H1 (cell line): ENCODE data around the gene COA1. TPM values are rescaled to one million over a fixed set of nuclear protein-coding genes. Genes with fewer than 3 reads are reported as not detected.

Source experiments
- CTCF ChIA-PET: fragments of 300-600 bp; sonication (Branson Sonifier 250); formaldehyde crosslinking; loops from one replicate; lab custom pipeline; 2021; ENCODE audit not compliant: partially characterized antibody; lab: Charles Lee
- POLR2A ChIA-PET: fragments of 300-600 bp; sonication (Branson Sonifier 250); formaldehyde crosslinking; loops from one replicate; lab custom pipeline; 2021; ENCODE audit warnings: inconsistent platforms; ENCODE audit not compliant: partially characterized antibody; lab: Charles Lee
- DNase-seq, 2 experiments: peaks; one replicate each; pipeline versions ENCODE4 v3.0.0 to v3.0.0-alpha.2; 2010 to 2022; ENCODE audit warnings: low spot score in 2 of 2, low read depth in 1 of 2, mixed read lengths in 1 of 2
- FAIRE-seq: peaks from 2 replicates; lab custom pipeline; 2011; peaks lifted over from hg19 to GRCh38; lab: Jason Lieb, UNC
- H2AFZ ChIP-seq: 2 replicates; pipeline ENCODE4 v1.8.1; 2012; ENCODE audit warnings: low read length, inconsistent platforms
- H2AK5ac ChIP-seq: 2 replicates; pipeline ENCODE4 v1.6.1; 2013; ENCODE audit warnings: low read depth, low read length
- H2BK120ac ChIP-seq: replicated peaks from 2 replicates; pipeline ENCODE3; 2013; ENCODE audit warnings: low read depth, low read length, inconsistent platforms
- H2BK12ac ChIP-seq: 2 replicates; pipeline ENCODE4 v1.6.1; 2013; ENCODE audit warnings: low read depth, low read length
- H2BK15ac ChIP-seq: 2 replicates; pipeline ENCODE4 v1.6.1; 2013; ENCODE audit warnings: low read length
- H2BK20ac ChIP-seq: 2 replicates; pipeline ENCODE4 v1.6.1; 2013; ENCODE audit warnings: low read length
- H2BK5ac ChIP-seq: 2 replicates; pipeline ENCODE4 v1.6.1; 2013; ENCODE audit warnings: low read depth, low read length
- H3K14ac ChIP-seq: 2 replicates; pipeline ENCODE4 v1.6.1; 2013; ENCODE audit warnings: inconsistent platforms; ENCODE audit not compliant: insufficient read length
- H3K18ac ChIP-seq: 2 replicates; pipeline ENCODE4 v1.6.1; 2013; ENCODE audit warnings: low read length; ENCODE audit errors: extremely low read depth
- H3K23ac ChIP-seq: 2 replicates; pipeline ENCODE4 v1.6.1; 2013; ENCODE audit warnings: inconsistent platforms; ENCODE audit not compliant: insufficient read length
- H3K23me2 ChIP-seq: 2 replicates; pipeline ENCODE4 v1.6.1; 2013; ENCODE audit warnings: low read depth, low read length
- H3K27ac ChIP-seq: 2 replicates; pipeline ENCODE4 v1.6.1; 2011; ENCODE audit warnings: low read depth, low read length, inconsistent platforms
- H3K27me3 ChIP-seq, 4 experiments: replicated peaks in 1 of 4; 1 replicate in 1 of 4; 2 replicates in 3 of 4; pipeline versions ENCODE4 v1.6.1 to v1.8.1; 2011 to 2013; ENCODE audit warnings: low read length in 3 of 4, mild to moderate bottlenecking in 3 of 4, inconsistent platforms in 2 of 4, mixed read lengths in 2 of 4, moderate library complexity in 1 of 4; ENCODE audit not compliant: control insufficient read depth in 3 of 4, insufficient read depth in 3 of 4; ENCODE audit errors: extremely low read depth in 1 of 4
- H3K36me3 ChIP-seq, 4 experiments: 2 replicates each; pipeline versions ENCODE4 v1.6.1 to v1.8.1; 2011 to 2013; ENCODE audit warnings: mild to moderate bottlenecking in 4 of 4, low read length in 3 of 4, moderate library complexity in 2 of 4, control low read depth in 1 of 4, inconsistent platforms in 1 of 4; ENCODE audit not compliant: insufficient read depth in 4 of 4, control insufficient read depth in 2 of 4
- H3K4ac ChIP-seq: replicated peaks from 2 replicates; pipeline ENCODE3; 2013; ENCODE audit warnings: low read length, low read depth, mixed read lengths, inconsistent platforms; ENCODE audit not compliant: insufficient read length
- H3K4me1 ChIP-seq, 4 experiments: replicated peaks in 1 of 4; 1 replicate in 1 of 4; 2 replicates in 3 of 4; pipeline versions ENCODE4 v1.6.1 to v1.8.1; 2011 to 2013; ENCODE audit warnings: low read length in 3 of 4, inconsistent platforms in 2 of 4, mixed read lengths in 1 of 4; ENCODE audit not compliant: insufficient read depth in 4 of 4, control insufficient read depth in 3 of 4
- H3K4me2 ChIP-seq, 2 experiments: 2 replicates each; pipeline versions ENCODE4 v1.6.1 to v1.8.1; 2011 to 2013; ENCODE audit warnings: low read depth in 2 of 2, low read length in 2 of 2, control low read depth in 1 of 2, inconsistent platforms in 1 of 2, mild to moderate bottlenecking in 1 of 2; ENCODE audit not compliant: insufficient read depth in 1 of 2
- H3K4me3 ChIP-seq, 4 experiments: fragments of 200-600, 300-600 bp in 1 of 4; sonication (generic), shearing (Covaris generic), sonication (Bioruptor Twin) in 1 of 4; 2 replicates each; pipeline versions ENCODE4 v1.5.1 to v1.8.1; 2011 to 2016; ENCODE audit warnings: low read length in 4 of 4, low read depth in 3 of 4, control low read depth in 2 of 4, inconsistent platforms in 2 of 4, mild to moderate bottlenecking in 2 of 4, mixed read lengths in 1 of 4, moderate library complexity in 1 of 4; ENCODE audit not compliant: insufficient read depth in 2 of 4; ENCODE audit errors: extremely low read depth in 1 of 4
- H3K56ac ChIP-seq: replicated peaks from 2 replicates; pipeline ENCODE3; 2013; ENCODE audit warnings: low read depth, mild to moderate bottlenecking, mixed read lengths, low read length, inconsistent platforms; ENCODE audit not compliant: insufficient read length
- H3K79me1 ChIP-seq: 2 replicates; pipeline ENCODE4 v1.6.1; 2013; ENCODE audit warnings: low read depth, low read length, control low read depth
- H3K79me2 ChIP-seq, 2 experiments: 2 replicates each; pipeline versions ENCODE4 v1.6.1 to v1.8.1; 2012 to 2013; ENCODE audit warnings: low read length in 2 of 2, mild to moderate bottlenecking in 2 of 2, inconsistent platforms in 1 of 2; ENCODE audit not compliant: insufficient read depth in 2 of 2, control insufficient read depth in 1 of 2
- H3K9ac ChIP-seq, 4 experiments: replicated peaks in 1 of 4; 1 replicate in 1 of 4; 2 replicates in 3 of 4; pipeline versions ENCODE4 v1.6.1 to v1.8.1; 2011 to 2013; ENCODE audit warnings: low read depth in 3 of 4, low read length in 3 of 4, control low read depth in 2 of 4, mild to moderate bottlenecking in 2 of 4, moderate library complexity in 2 of 4, inconsistent platforms in 1 of 4; ENCODE audit errors: extremely low read depth in 1 of 4
- H3K9me3 ChIP-seq, 2 experiments: 2 replicates each; pipeline versions ENCODE4 v1.6.1 to v1.8.1; 2012 to 2013; ENCODE audit warnings: mild to moderate bottlenecking in 2 of 2, moderate library complexity in 2 of 2, control low read depth in 1 of 2, inconsistent platforms in 1 of 2, low read depth in 1 of 2, low read length in 1 of 2, mixed read lengths in 1 of 2; ENCODE audit not compliant: insufficient read depth in 2 of 2
- H4K20me1 ChIP-seq, 2 experiments: replicated peaks in 1 of 2; 2 replicates each; pipeline versions ENCODE3 to v1.8.1; 2011 to 2013; ENCODE audit warnings: inconsistent platforms in 2 of 2, low read length in 2 of 2, mild to moderate bottlenecking in 1 of 2; ENCODE audit not compliant: insufficient read depth in 2 of 2, control insufficient read depth in 1 of 2
- H4K5ac ChIP-seq: 2 replicates; pipeline ENCODE4 v1.6.1; 2013; ENCODE audit warnings: low read length, low read depth, mixed read lengths, inconsistent platforms; ENCODE audit not compliant: insufficient read length
- H4K8ac ChIP-seq: 2 replicates; pipeline ENCODE4 v1.8.0; 2013; ENCODE audit warnings: mild to moderate bottlenecking, moderate library complexity, low read length, inconsistent platforms; ENCODE audit not compliant: insufficient read depth; ENCODE audit errors: extremely low read depth
- H4K91ac ChIP-seq: replicated peaks from 2 replicates; pipeline ENCODE3; 2013; ENCODE audit warnings: low read length, mixed read lengths, inconsistent platforms; ENCODE audit not compliant: insufficient read length
- ASH2L ChIP-seq: fragments of 200-600, 300-600 bp; sonication (generic); IDR thresholded peaks from one replicate; pipeline ENCODE4 v1.7.1; 2017; ENCODE audit warnings: low read length
- CHD2 ChIP-seq: IDR thresholded peaks from 2 replicates; pipeline ENCODE4 v1.6.1; 2012; ENCODE audit warnings: low read length, improper control_type of control experiment
- CREB1 ChIP-seq: IDR thresholded peaks from 2 replicates; pipeline ENCODE4 v1.6.1; 2012; ENCODE audit warnings: inconsistent platforms
- CTBP2 ChIP-seq: IDR thresholded peaks from 2 replicates; pipeline ENCODE4 v1.7.0; 2011; ENCODE audit warnings: borderline replicate concordance, mild to moderate bottlenecking, moderate library complexity, mixed read lengths, low read length; ENCODE audit not compliant: insufficient read depth, insufficient read length
- KDM5A ChIP-seq: fragments of 200-600 bp; IDR thresholded peaks from 2 replicates; pipeline ENCODE4 v1.7.1; 2012; ENCODE audit warnings: mild to moderate bottlenecking, low read length, inconsistent platforms, mixed read lengths
- MAFK ChIP-seq: IDR thresholded peaks from 2 replicates; pipeline ENCODE4 v1.6.1; 2012; ENCODE audit warnings: low read depth, mild to moderate bottlenecking, improper control_type of control experiment, low read length
- NANOG ChIP-seq: IDR thresholded peaks from 2 replicates; pipeline ENCODE4 v1.6.1; 2011; ENCODE audit warnings: low read length, low read depth, mild to moderate bottlenecking, inconsistent platforms; ENCODE audit not compliant: insufficient read depth, poor library complexity, severe bottlenecking
- POLR2AphosphoS5 ChIP-seq: IDR thresholded peaks from 2 replicates; pipeline ENCODE4 v1.6.1; 2011; ENCODE audit warnings: low read depth, low read length
- RBBP5 ChIP-seq: IDR thresholded peaks from 2 replicates; pipeline ENCODE4 v1.7.1; 2012; ENCODE audit warnings: low read depth, mild to moderate bottlenecking, inconsistent platforms, low read length, moderate library complexity, borderline replicate concordance
- RFX5 ChIP-seq: IDR thresholded peaks from 2 replicates; pipeline ENCODE4 v1.6.1; 2011; ENCODE audit warnings: low read depth, low read length, improper control_type of control experiment, borderline replicate concordance
- RXRA ChIP-seq: IDR thresholded peaks from 2 replicates; pipeline ENCODE4 v1.6.1; 2011; ENCODE audit warnings: low read depth, mild to moderate bottlenecking, low read length, moderate library complexity; ENCODE audit not compliant: insufficient read depth
- SIX5 ChIP-seq: IDR thresholded peaks from 2 replicates; pipeline ENCODE4 v1.6.1; 2011; ENCODE audit warnings: mild to moderate bottlenecking, low read depth, low read length
- WGBS, 2 experiments: shearing (Covaris generic) in 1 of 2; methylation state at CpG; one replicate each; pipeline versions ENCODE4 v1.1.6 to v1.1.7; 2013 to 2015; ENCODE audit warnings: low lambda C conversion rate in 2 of 2, mixed read lengths in 2 of 2, inconsistent platforms in 1 of 2, low coverage in 1 of 2, missing lambda C conversion rate in 1 of 2; ENCODE audit not compliant: insufficient replicate concordance in 2 of 2, insufficient coverage in 1 of 2, insufficient read length in 1 of 2; ENCODE audit errors: extremely low coverage in 1 of 2, missing lambda C conversion rate in 1 of 2; 5-methylcytosine and 5-hydroxymethylcytosine counted together
- polyA plus RNA-seq, 7 experiments: library from polyadenylated mRNA; depleted of rRNA in 3 of 7; stranded (reverse) in 5 of 7; unstranded in 2 of 7; fragments of >200 nt in 5 of 7; fragments of 200-250 nt in 2 of 7; gene quantifications; 1 replicate in 5 of 7; 2 replicates in 1 of 7; 4 replicates in 1 of 7; pipeline versions ENCODE4 v1.2.1 to v1.2.3, GENCODE V29; 2011 to 2013; ENCODE audit warnings: missing spikeins in 2 of 7, mixed read lengths in 2 of 7
- total RNA-seq: library from RNA; stranded (reverse); fragmentation: NEBNext Ultra II Directional; extraction: Animal tissue kit (Norgen Biotek cat#: 25700); gene quantifications from 2 replicates; pipeline ENCODE4 v1.2.1, GENCODE V29; 2021
- TF ChIP-seq, protein P1 (sequence below): IDR thresholded peaks from 2 replicates; pipeline ENCODE4 v1.6.1; 2011; ENCODE audit warnings: low read length, improper control_type of control experiment

The COA1 gene
- total and polyA plus RNA-seq, 2 of the 8 experiments (the other 6 are each of a cell fraction or from before 2014, with no cell fraction given): 98.6 to 143 TPM

DNA sequence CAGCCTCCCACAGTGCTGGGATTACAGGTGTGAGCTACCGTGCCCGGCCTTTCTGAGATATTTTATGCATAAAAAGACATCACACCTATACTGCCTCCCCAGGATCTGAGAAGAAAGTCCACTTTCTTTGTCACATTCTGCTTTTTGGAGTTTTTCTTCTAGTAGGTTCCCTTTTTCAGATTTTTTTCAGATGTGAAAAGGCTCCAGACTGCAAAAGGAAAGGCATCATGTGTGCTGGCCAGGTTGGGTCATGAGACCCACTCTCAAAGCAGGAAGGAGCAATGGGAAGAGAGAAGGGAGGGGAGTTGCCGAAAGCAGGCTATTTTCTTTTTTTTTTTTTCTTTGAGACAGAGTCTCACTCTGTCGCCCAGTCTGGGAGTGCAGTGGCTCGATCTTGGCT is 40.0 kb upstream of the COA1 start:
- Histone ChIP-seq H3K9me3 (no peaks in the 10 kb centered on the region), H2BK5ac (no peak overlapping the region), H3K79me1 (no peaks in the 10 kb centered on the region), H4K5ac (no peak overlapping the region), H3K56ac (no peak overlapping the region), H3K79me2 (no peaks in the 10 kb centered on the region), H3K23me2 (no peaks in the 10 kb centered on the region; the same call in 1 of the 2 replicates), H3K27me3 (no peaks in the 10 kb centered on the region), H3K4ac (no peak overlapping the region), H3K4me3 (no peak overlapping the region), H4K20me1 (no peaks in the 10 kb centered on the region), H3K9ac (no peak overlapping the region), H2BK20ac (no peak overlapping the region), H2AFZ (no peak overlapping the region), H3K14ac (no peak overlapping the region), H3K27ac (no peak overlapping the region), H3K23ac (no peak overlapping the region), H2AK5ac (no peak overlapping the region), H3K36me3 (peaks cover 0 to 3% (median 0%) of the 10 kb centered on the region in 4 experiments; a peak in 2 of 8 replicates), H4K8ac (no peak overlapping the region), H3K4me2 (no peak overlapping the region), H3K4me1 (peaks cover 0 to 2% (median under 1%) of the 10 kb centered on the region in 4 experiments; a peak in 2 of 7 replicates), H2BK12ac (no peak overlapping the region), H2BK15ac (no peak overlapping the region), H2BK120ac (no peak overlapping the region), H3K18ac (no peak overlapping the region), H4K91ac (no peak overlapping the region)
- 76% methylated on average over 3 of the region's 5 CpGs; no CpG with 5 or more reads in 1 of the 2 experiments for WGBS, 2 experiments
- POLR2A ChIA-PET: interaction anchor here (1.2 kb wide), 1 partner anchor 12 kb away, joined by 3 read pairs; no protein-coding TSS in a partner anchor
- DNase-seq: no peak
- no peak for FAIRE-seq
- CTCF ChIA-PET: interaction anchor here (0.6 to 1.3 kb wide), 4 partner anchors 14 to 630 kb away, joined by 3 to 4 read pairs (median 4); no protein-coding TSS in a partner anchor
- TF ChIP-seq RXRA (no peak), CTBP2 (no peak), KDM5A (no peak), MAFK (no peak), CHD2 (no peak), CREB1 (no peak), RBBP5 (no peak), ASH2L (no peak), SIX5 (no peak), NANOG (no peak), RFX5 (no peak), POLR2AphosphoS5 (no peak)
- TF ChIP-seq, protein P1, sequence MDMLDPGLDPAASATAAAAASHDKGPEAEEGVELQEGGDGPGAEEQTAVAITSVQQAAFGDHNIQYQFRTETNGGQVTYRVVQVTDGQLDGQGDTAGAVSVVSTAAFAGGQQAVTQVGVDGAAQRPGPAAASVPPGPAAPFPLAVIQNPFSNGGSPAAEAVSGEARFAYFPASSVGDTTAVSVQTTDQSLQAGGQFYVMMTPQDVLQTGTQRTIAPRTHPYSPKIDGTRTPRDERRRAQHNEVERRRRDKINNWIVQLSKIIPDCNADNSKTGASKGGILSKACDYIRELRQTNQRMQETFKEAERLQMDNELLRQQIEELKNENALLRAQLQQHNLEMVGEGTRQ: no peak
